Neuronal stem cell (in vitro differentiated cells): ENCODE measurements around the gene CACNA1C.

ENCODE experiments used
- DNase-seq: peaks from one replicate; pipeline ENCODE4 v3.0.0-alpha.2; 2013; ENCODE audit warnings: low spot score
- H2AFZ ChIP-seq: one replicate; pipeline ENCODE4 v1.6.1; 2013; ENCODE audit warnings: mild to moderate bottlenecking, low read length, inconsistent platforms
- H2AK5ac ChIP-seq: 2 replicates; pipeline ENCODE4 v1.6.1; 2013; ENCODE audit warnings: low read depth, mild to moderate bottlenecking, inconsistent platforms, low read length, moderate library complexity, mixed read lengths
- H2BK120ac ChIP-seq: 2 replicates; pipeline ENCODE4 v1.6.1; 2013; ENCODE audit warnings: low read depth, mild to moderate bottlenecking, inconsistent platforms, low read length, moderate library complexity, mixed read lengths
- H2BK12ac ChIP-seq: one replicate; pipeline ENCODE4 v1.6.1; 2013; ENCODE audit warnings: low read length, inconsistent platforms
- H2BK15ac ChIP-seq: 2 replicates; pipeline ENCODE4 v1.6.1; 2013; ENCODE audit warnings: mild to moderate bottlenecking, low read length, inconsistent platforms, mixed read lengths
- H2BK5ac ChIP-seq: one replicate; pipeline ENCODE4 v1.6.1; 2013; ENCODE audit warnings: inconsistent platforms, mild to moderate bottlenecking, low read length, moderate library complexity
- H3K14ac ChIP-seq: one replicate; pipeline ENCODE4 v1.6.1; 2013; ENCODE audit warnings: low read length, inconsistent platforms
- H3K18ac ChIP-seq: 2 replicates; pipeline ENCODE4 v1.6.1; 2013; ENCODE audit warnings: low read length, inconsistent platforms
- H3K23ac ChIP-seq: 2 replicates; pipeline ENCODE4 v1.6.1; 2013; ENCODE audit warnings: low read depth, mild to moderate bottlenecking, mixed read lengths, low read length, inconsistent platforms; ENCODE audit not compliant: poor library complexity
- H3K27ac ChIP-seq: replicated peaks from 3 replicates; pipeline ENCODE4 v1.5.1; 2013; ENCODE audit warnings: low read length, inconsistent platforms
- H3K27me3 ChIP-seq, 3 experiments: 2 replicates each; pipeline ENCODE4 v1.6.1; 2013; ENCODE audit warnings: low read length in 3 of 3, mild to moderate bottlenecking in 2 of 3, inconsistent platforms in 1 of 3, low read depth in 1 of 3, mixed read lengths in 1 of 3, moderate library complexity in 1 of 3; ENCODE audit not compliant: control insufficient read depth in 3 of 3, insufficient read depth in 3 of 3
- H3K36me3 ChIP-seq, 2 donors: replicated peaks in 1 of 2; 2 replicates each; pipeline ENCODE4 v1.6.1; 2013; ENCODE audit warnings: low read length in 2 of 2; ENCODE audit not compliant: control insufficient read depth in 2 of 2, insufficient read depth in 2 of 2
- H3K4ac ChIP-seq: 2 replicates; pipeline ENCODE4 v1.6.1; 2013; ENCODE audit warnings: inconsistent platforms, mild to moderate bottlenecking, low read length, moderate library complexity
- H3K4me1 ChIP-seq, 2 donors: 1 replicate in 1 of 2; 2 replicates in 1 of 2; pipeline ENCODE4 v1.6.1; 2013; ENCODE audit warnings: low read length in 2 of 2, low read depth in 1 of 2; ENCODE audit not compliant: control insufficient read depth in 2 of 2, insufficient read depth in 1 of 2
- H3K4me2 ChIP-seq: one replicate; pipeline ENCODE4 v1.6.1; 2013; ENCODE audit warnings: mild to moderate bottlenecking, low read length, inconsistent platforms; ENCODE audit not compliant: insufficient read depth, poor library complexity, severe bottlenecking
- H3K4me3 ChIP-seq, 2 donors: 2 replicates each; pipeline ENCODE4 v1.5.1; 2013; ENCODE audit warnings: low read length in 2 of 2, mild to moderate bottlenecking in 2 of 2, inconsistent platforms in 1 of 2, moderate library complexity in 1 of 2
- H3K79me1 ChIP-seq: one replicate; pipeline ENCODE4 v1.6.1; 2013; ENCODE audit warnings: low read depth, mild to moderate bottlenecking, inconsistent platforms, low read length, moderate library complexity
- H3K9ac ChIP-seq: one replicate; pipeline ENCODE4 v1.6.1; 2013; ENCODE audit warnings: mild to moderate bottlenecking, low read depth, low read length, inconsistent platforms; ENCODE audit not compliant: poor library complexity
- H3K9me3 ChIP-seq, 2 donors: replicated peaks in 1 of 2; 2 replicates each; pipeline versions ENCODE3 to v1.6.1; 2013; ENCODE audit warnings: low read length in 2 of 2, mild to moderate bottlenecking in 2 of 2, inconsistent platforms in 1 of 2, low read depth in 1 of 2, mixed read lengths in 1 of 2, moderate library complexity in 1 of 2; ENCODE audit not compliant: control insufficient read depth in 2 of 2, insufficient read depth in 1 of 2
- H4K8ac ChIP-seq: one replicate; pipeline ENCODE4 v1.6.1; 2013; ENCODE audit warnings: low read depth, mild to moderate bottlenecking, inconsistent platforms, low read length, moderate library complexity
- H4K91ac ChIP-seq: one replicate; pipeline ENCODE4 v1.6.1; 2013; ENCODE audit warnings: low read length, low read depth, mild to moderate bottlenecking, inconsistent platforms; ENCODE audit not compliant: poor library complexity
- WGBS, 2 donors: extraction: QIAGEN DNeasy Blood & Tissue Kit; methylation state at CpG; one replicate each; pipeline ENCODE4 v1.1.7; 2013; ENCODE audit warnings: missing lambda C conversion rate in 2 of 2, mixed read lengths in 1 of 2; ENCODE audit not compliant: insufficient read length in 2 of 2, insufficient replicate concordance in 1 of 2; ENCODE audit errors: extremely low coverage in 2 of 2; 5-methylcytosine and 5-hydroxymethylcytosine counted together

CACNA1C gene

DNA sequence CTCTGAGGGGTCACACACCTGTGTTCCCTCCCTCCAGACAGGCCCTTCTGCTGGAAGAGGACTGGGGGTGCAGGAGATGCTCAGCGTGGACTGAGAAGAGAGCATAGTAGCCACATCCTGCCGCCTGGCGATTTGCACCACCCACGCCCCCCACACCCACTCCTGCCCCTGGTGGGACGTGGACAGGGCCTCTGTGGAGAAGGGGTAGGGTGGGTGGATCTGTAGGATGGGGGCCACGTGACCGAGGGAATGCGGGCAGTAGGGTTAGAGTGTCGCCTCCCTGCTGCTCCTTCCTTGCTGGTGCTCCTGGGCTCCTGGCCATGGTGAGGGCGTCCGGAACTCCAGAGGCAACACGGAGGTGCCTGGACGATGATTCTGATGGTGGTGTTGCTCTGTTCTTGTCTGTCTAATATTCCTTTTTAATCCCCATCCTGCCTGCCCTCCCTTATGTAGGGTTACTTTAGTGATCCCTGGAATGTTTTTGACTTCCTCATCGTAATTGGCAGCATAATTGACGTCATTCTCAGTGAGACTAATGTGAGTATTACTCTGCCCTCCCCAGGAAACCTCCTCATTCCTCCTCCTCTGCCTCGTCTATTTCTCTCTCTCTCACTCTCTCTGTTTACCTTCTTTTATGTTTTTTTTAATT is 580.5 kb downstream of the CACNA1C start:
- no CpG with 5 or more reads among the region's 16 CpGs for WGBS, 2 donors
- Histone ChIP-seq H3K9ac (peak overlapping the region; percentile 24), H3K4me2 (no peak overlapping the region), H2AFZ (no peak overlapping the region), H2BK5ac (no peak overlapping the region), H3K4me1 (no peaks in the 10 kb centered on the region), H2AK5ac (no peak overlapping the region), H3K79me1 (no peaks in the 10 kb centered on the region), H4K8ac (no peak overlapping the region), H2BK12ac (no peak overlapping the region), H3K27ac (no peak overlapping the region), H3K36me3 (no peaks in the 10 kb centered on the region), H3K18ac (peak overlapping the region; percentile 20), H3K4me3 (no peak overlapping the region), H4K91ac (no peak overlapping the region), H2BK15ac (no peak overlapping the region), H3K4ac (no peak overlapping the region), H3K23ac (peak overlapping the region; percentile 13), H3K9me3 (peaks cover 0 to 5% of the 10 kb centered on the region in 2 donors), H3K27me3 (peaks cover 0 to 13% (median 0%) of the 10 kb centered on the region in 3 experiments), H2BK120ac (no peak overlapping the region), H3K14ac (peak overlapping the region; percentile 10)
- no peak for DNase-seq

DNA sequence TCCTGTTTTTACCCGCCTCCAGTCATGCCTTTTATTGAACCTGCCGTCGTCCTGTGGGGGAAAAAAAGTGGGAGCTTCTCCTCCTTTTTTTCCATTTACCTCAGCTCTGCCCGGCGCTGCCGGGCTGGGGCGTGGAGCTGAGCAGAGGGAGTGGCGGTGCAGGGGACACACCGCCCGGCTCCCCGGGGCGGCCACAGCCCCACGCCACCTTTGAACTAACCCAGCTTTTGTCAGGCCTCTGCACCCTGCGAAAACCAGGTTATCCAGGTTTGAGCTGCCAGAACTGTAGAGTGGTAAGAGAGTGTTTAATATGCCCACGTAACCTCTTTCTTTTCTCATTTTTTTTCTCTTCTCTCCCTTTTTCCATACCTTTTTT is 581.0 kb downstream of the CACNA1C start:
- Histone ChIP-seq H3K9me3 (peaks cover 0 to 5% of the 10 kb centered on the region in 2 donors), H3K27me3 (peaks cover 0 to 13% (median 0%) of the 10 kb centered on the region in 3 experiments), H2BK12ac (no peak overlapping the region), H3K4me2 (no peak overlapping the region), H3K4me3 (no peak overlapping the region), H3K4me1 (no peaks in the 10 kb centered on the region), H2BK5ac (no peak overlapping the region), H3K23ac (no peak overlapping the region), H3K79me1 (no peaks in the 10 kb centered on the region), H4K91ac (no peak overlapping the region), H2AFZ (no peak overlapping the region), H3K18ac (no peak overlapping the region), H3K14ac (no peak overlapping the region), H2BK120ac (no peak overlapping the region), H3K4ac (no peak overlapping the region), H2AK5ac (no peak overlapping the region), H4K8ac (no peak overlapping the region), H3K9ac (no peak overlapping the region), H2BK15ac (no peak overlapping the region), H3K36me3 (no peaks in the 10 kb centered on the region), H3K27ac (no peak overlapping the region)
- no CpG with 5 or more reads among the region's 15 CpGs for WGBS, 2 donors
- DNase-seq: no peak

DNA sequence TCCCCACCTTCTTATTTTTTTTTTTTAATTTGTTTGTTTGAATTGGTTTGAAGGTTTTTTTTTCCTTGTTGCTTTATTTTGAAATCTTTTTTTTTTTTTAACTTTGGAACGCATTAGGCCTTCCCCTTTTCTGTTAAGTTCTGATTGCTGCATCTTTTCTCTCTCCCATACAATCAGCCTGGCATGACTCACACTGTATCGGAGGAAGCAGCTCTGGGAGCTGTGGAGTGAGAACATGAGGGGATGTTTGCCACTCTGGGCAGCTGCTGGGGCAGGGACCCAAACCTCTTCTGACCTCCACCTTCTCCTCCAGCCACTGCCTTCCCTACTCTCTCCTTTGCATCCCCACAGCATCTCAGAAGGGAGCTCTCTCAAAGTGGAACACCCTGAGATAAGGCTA is 581.7 kb downstream of the CACNA1C start:
- no peak overlapping the region for H3K4me2 ChIP-seq
- H3K36me3 ChIP-seq: no peaks in the 10 kb centered on the region
- no peak overlapping the region for H2BK15ac ChIP-seq
- H3K79me1 ChIP-seq: no peaks in the 10 kb centered on the region
- H3K4me1 ChIP-seq: no peaks in the 10 kb centered on the region
- peaks cover 0 to 5% of the 10 kb centered on the region in 2 donors for H3K9me3 ChIP-seq
- no CpG with 5 or more reads among the region's 2 CpGs for WGBS, 2 donors
- no peak overlapping the region for H3K4me3 ChIP-seq
- H4K8ac ChIP-seq: no peak overlapping the region
- no peak for DNase-seq
- no peak overlapping the region for H3K14ac ChIP-seq
- H2BK5ac ChIP-seq: no peak overlapping the region
- H3K4ac ChIP-seq: no peak overlapping the region
- no peak overlapping the region for H4K91ac ChIP-seq
- no peak overlapping the region for H2AK5ac ChIP-seq
- H3K9ac ChIP-seq: no peak overlapping the region
- no peak overlapping the region for H2BK120ac ChIP-seq
- H2AFZ ChIP-seq: no peak overlapping the region
- no peak overlapping the region for H3K23ac ChIP-seq
- no peak overlapping the region for H3K18ac ChIP-seq
- no peak overlapping the region for H3K27ac ChIP-seq
- no peak overlapping the region for H2BK12ac ChIP-seq
- H3K27me3 ChIP-seq: peaks cover 0 to 8% (median 0%) of the 10 kb centered on the region in 3 experiments

DNA sequence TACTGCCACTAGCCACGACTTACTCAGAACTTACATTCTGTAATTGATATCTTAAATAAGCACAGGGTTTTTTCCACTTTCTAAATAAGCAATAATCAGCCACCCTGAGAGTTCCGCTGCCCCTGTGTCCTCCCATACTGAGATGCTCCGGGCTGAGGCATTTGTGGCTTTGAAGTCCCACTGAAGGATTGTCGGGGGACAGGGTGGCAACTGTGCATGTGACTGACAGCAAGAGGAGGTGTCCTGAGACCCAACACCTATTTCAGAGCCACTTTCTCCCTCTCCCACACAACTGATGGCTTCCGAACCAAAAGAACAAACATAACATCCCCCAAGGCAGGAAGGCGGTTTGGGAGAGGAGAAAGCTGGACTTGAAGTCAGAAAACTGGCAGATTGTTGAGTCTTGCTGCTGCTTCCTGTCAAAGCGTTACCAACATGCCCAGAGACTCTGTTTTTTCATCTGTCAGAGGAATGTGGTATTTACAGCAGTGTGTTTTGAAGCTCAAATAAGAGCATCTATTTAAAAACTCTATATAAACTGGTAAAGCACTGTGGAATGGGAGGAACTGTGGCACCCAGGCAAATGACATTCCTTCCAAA is 584.1 kb downstream of the CACNA1C start:
- no peak overlapping the region for H3K18ac ChIP-seq
- no peak overlapping the region for H2BK15ac ChIP-seq
- H3K4ac ChIP-seq: no peak overlapping the region
- H2AFZ ChIP-seq: no peak overlapping the region
- no peaks in the 10 kb centered on the region for H3K79me1 ChIP-seq
- WGBS, 2 donors: no CpG with 5 or more reads among the region's 7 CpGs
- peaks cover 0 to 7% (median 0%) of the 10 kb centered on the region in 3 experiments for H3K27me3 ChIP-seq
- H3K9me3 ChIP-seq: peaks cover 0 to 5% of the 10 kb centered on the region in 2 donors
- no peak for DNase-seq
- no peak overlapping the region for H2AK5ac ChIP-seq
- H4K8ac ChIP-seq: no peak overlapping the region
- H3K27ac ChIP-seq: no peak overlapping the region
- no peak overlapping the region for H2BK5ac ChIP-seq
- no peak overlapping the region for H2BK12ac ChIP-seq
- H4K91ac ChIP-seq: no peak overlapping the region
- H3K9ac ChIP-seq: no peak overlapping the region
- H3K23ac ChIP-seq: no peak overlapping the region
- H2BK120ac ChIP-seq: no peak overlapping the region
- no peak overlapping the region for H3K4me2 ChIP-seq
- peaks cover 9 to 15% of the 10 kb centered on the region in 2 donors for H3K4me1 ChIP-seq
- H3K4me3 ChIP-seq: no peak overlapping the region
- no peaks in the 10 kb centered on the region for H3K36me3 ChIP-seq
- H3K14ac ChIP-seq: no peak overlapping the region
